ENCODE measurements around the gene CDH4. TPM values are rescaled to one million over a fixed set of nuclear protein-coding genes. Genes with fewer than 3 reads are reported as not detected.
"Not testable (repeated sequence)": the region's sequence is repeated elsewhere in the genome, so short reads cannot be mapped to it uniquely, and the experiment has no call there.

CDH4 gene
- total RNA-seq, 1 experiment from 2014 or later: not detected

GRCh38 chr20:61979701-61980635, 727.9 kb downstream of the CDH4 start:
- POLR2A ChIA-PET: no interaction called here
- Histone ChIP-seq H3K9me3 (ENCODE audit: control insufficient read depth, insufficient read depth, low read depth, low read length) (no peaks in the 10 kb centered on the region), H3K27me3 (ENCODE audit: control insufficient read depth, insufficient read depth, low read length) (no peaks in the 10 kb centered on the region), H3K27ac (ENCODE audit: low read length) (no peak overlapping the region), H3K36me3 (ENCODE audit: control insufficient read depth, insufficient read depth, low read length) (no peaks in the 10 kb centered on the region), H3K4me3 (ENCODE audit: low read depth in 2 of 2, low read length in 2 of 2) (no peak overlapping the region), H3K4me1 (ENCODE audit: control insufficient read depth, insufficient read depth, low read length) (no peaks in the 10 kb centered on the region; the same call in 1 of the 2 replicates)
- ATAC-seq (no peak), DNase-seq (ENCODE audit: low read depth, low spot score) (no peak)
- TF ChIP-seq SIN3A (IDR thresholded peaks at IDR 0.05; ENCODE audit: borderline replicate concordance, insufficient read depth, low read depth, low read length): no peak
- TF ChIP-seq TCF7L2 (IDR thresholded peaks at IDR 0.05; ENCODE audit: low read depth, low read length): no peak
- no peak for TF ChIP-seq POLR2AphosphoS5 (IDR thresholded peaks at IDR 0.05; ENCODE audit: low read depth, low read length)
- no peak for TF ChIP-seq REST (IDR thresholded peaks at IDR 0.05; ENCODE audit: insufficient read depth in 1 of 2, low read depth in 2 of 2, low read length in 1 of 2)
- TF ChIP-seq, protein P1, sequence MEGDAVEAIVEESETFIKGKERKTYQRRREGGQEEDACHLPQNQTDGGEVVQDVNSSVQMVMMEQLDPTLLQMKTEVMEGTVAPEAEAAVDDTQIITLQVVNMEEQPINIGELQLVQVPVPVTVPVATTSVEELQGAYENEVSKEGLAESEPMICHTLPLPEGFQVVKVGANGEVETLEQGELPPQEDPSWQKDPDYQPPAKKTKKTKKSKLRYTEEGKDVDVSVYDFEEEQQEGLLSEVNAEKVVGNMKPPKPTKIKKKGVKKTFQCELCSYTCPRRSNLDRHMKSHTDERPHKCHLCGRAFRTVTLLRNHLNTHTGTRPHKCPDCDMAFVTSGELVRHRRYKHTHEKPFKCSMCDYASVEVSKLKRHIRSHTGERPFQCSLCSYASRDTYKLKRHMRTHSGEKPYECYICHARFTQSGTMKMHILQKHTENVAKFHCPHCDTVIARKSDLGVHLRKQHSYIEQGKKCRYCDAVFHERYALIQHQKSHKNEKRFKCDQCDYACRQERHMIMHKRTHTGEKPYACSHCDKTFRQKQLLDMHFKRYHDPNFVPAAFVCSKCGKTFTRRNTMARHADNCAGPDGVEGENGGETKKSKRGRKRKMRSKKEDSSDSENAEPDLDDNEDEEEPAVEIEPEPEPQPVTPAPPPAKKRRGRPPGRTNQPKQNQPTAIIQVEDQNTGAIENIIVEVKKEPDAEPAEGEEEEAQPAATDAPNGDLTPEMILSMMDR (IDR thresholded peaks at IDR 0.05): no peak
- intact Hi-C loops (cut with micrococcal nuclease; ENCODE audit: unreplicated experiment) (no loop called here), in situ Hi-C loops (cut with HindIII; ENCODE audit: low pct_unique_long_range_greater_than_20kb, low sequenced_read_pairs) (no loop called here)
- no TSS peak for BruUV-seq (replicated peaks)
- CTCF ChIA-PET: no interaction called here

DNA sequence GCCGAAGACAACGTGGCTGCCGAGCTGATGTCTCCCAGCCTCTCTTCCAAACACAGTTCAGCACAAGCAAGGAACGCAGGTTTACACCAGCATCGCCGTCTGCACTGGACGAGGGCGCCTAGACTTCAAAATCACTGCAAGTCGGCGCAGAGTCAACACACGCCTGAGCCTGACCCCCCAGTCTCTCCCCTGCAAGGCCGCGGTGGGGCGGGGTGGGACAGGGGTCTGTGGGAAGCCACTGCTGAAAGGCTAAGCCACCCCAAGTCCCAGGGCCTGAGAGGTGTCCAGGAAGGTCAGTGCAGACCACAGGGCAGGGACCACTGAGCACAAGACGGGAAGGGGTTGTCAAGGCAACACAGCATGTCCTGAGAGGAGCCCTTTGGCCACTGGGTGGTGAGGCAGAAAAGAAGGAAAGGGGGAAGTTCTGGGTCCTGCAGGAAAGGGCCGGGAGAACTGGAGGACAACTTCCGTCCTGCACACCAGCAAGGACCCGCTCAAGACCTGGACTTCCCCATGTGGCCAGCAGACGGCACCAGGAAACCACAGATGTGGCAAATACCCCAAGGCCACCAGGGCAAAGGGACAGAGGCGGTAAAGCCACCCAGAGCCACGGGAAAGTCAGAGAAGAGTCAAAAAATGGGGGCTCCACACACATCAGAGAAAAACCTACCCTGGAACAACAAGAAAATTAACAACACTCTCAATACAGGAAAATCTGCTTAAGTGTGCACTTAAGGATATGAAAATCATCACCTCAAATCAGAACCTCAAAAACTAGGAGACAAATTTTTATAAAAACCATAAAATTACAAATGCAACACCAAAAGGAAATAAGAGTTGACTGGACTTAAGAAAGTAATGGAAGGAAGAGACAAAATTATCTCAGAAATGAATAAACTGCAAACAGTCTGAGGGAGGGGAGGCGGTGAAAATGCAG, 728.9 kb downstream of the CDH4 start:
- no peaks in the 10 kb centered on the region for H3K36me3 ChIP-seq (ENCODE audit: control insufficient read depth, insufficient read depth, low read length)
- H3K4me1 ChIP-seq (ENCODE audit: control insufficient read depth, insufficient read depth, low read length): no peaks in the 10 kb centered on the region; the same call in 1 of the 2 replicates
- intact Hi-C loops (cut with micrococcal nuclease; ENCODE audit: unreplicated experiment) (no loop called here), in situ Hi-C loops (cut with HindIII; ENCODE audit: low pct_unique_long_range_greater_than_20kb, low sequenced_read_pairs) (no loop called here)
- ATAC-seq (peak; percentile 89), DNase-seq (ENCODE audit: low read depth, low spot score) (peak; percentile 20)
- H3K4me3 ChIP-seq (ENCODE audit: low read depth in 2 of 2, low read length in 2 of 2): no peak overlapping the region
- H3K27me3 ChIP-seq (ENCODE audit: control insufficient read depth, insufficient read depth, low read length): no peaks in the 10 kb centered on the region
- TF ChIP-seq, protein P1 (IDR thresholded peaks at IDR 0.05): peak; percentile 86
- TF ChIP-seq SIN3A (IDR thresholded peaks at IDR 0.05; ENCODE audit: borderline replicate concordance, insufficient read depth, low read depth, low read length) (no peak), TCF7L2 (IDR thresholded peaks at IDR 0.05; ENCODE audit: low read depth, low read length) (no peak)
- no peaks in the 10 kb centered on the region for H3K9me3 ChIP-seq (ENCODE audit: control insufficient read depth, insufficient read depth, low read depth, low read length)
- POLR2A ChIA-PET: no interaction called here
- no peak overlapping the region for H3K27ac ChIP-seq (ENCODE audit: low read length)
- CTCF ChIA-PET: no interaction called here
- BruUV-seq (replicated peaks): TSS peak; percentile 68

DNA sequence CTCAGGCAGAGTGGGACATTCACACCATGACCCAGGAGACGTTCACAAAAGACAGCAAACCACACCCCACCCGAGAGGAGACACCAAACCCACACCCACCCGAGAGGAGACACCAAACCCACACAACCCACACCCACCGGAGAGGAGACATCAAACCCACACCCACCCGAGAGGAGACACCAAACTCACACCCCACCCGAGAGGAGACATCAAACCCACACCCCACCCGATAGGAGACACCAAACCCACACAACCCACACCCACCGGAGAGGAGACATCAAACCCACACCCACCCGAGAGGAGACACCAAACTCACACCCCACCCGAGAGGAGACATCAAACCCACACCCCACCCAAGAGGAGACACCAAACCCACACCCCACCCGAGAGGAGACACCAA, 729.6 kb downstream of the CDH4 start:
- H3K4me1 ChIP-seq (ENCODE audit: control insufficient read depth, insufficient read depth, low read length); ATAC-seq; CTCF ChIA-PET; intact Hi-C loops (cut with micrococcal nuclease; ENCODE audit: unreplicated experiment); H3K27ac ChIP-seq (ENCODE audit: low read length); H3K27me3 ChIP-seq (ENCODE audit: control insufficient read depth, insufficient read depth, low read length); DNase-seq (ENCODE audit: low read depth, low spot score); BruUV-seq (replicated peaks); in situ Hi-C loops (cut with HindIII; ENCODE audit: low pct_unique_long_range_greater_than_20kb, low sequenced_read_pairs); H3K36me3 ChIP-seq (ENCODE audit: control insufficient read depth, insufficient read depth, low read length); H3K4me3 ChIP-seq (ENCODE audit: low read depth in 2 of 2, low read length in 2 of 2); H3K9me3 ChIP-seq (ENCODE audit: control insufficient read depth, insufficient read depth, low read depth, low read length); POLR2A ChIA-PET: not testable (repeated sequence)
